Activated T-cell treated with anti-CD3 and anti-CD28 coated beads for 1 hour (primary cell): ENCODE measurements around the gene OR1L6.

Source experiments
- DNase-seq: peaks from one replicate; pipeline ENCODE4 v3.0.0-alpha.2; 2020; ENCODE audit warnings: low read depth

OR1L6 gene, protein sequence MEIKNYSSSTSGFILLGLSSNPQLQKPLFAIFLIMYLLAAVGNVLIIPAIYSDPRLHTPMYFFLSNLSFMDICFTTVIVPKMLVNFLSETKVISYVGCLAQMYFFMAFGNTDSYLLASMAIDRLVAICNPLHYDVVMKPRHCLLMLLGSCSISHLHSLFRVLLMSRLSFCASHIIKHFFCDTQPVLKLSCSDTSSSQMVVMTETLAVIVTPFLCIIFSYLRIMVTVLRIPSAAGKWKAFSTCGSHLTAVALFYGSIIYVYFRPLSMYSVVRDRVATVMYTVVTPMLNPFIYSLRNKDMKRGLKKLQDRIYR

DNA sequence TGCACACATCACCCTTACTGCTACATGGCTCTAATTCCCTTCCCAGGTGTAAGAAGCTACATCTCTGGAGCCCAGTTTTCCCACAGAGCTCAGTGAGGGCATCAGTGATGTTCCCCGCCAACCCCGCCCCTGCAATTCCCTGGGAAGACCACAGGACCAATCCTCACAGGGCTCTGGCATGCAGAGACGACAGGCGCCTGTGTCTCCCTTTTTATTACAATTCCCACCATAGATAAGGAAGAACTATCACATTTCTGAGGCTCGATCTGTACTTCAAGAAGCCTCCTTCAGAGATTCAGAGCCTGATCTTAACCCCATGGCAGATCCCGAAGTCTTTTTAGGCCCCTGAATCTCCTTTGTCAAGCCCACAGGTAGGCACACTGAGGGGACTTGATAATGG is at the start of gene OR1L6:
OR1L6 (plus strand) TSS at position 301 of the 400 bp plus-strand sequence. CDS start 7,545 bp downstream, outside the sequence.
- DNase-seq: no peak

DNA sequence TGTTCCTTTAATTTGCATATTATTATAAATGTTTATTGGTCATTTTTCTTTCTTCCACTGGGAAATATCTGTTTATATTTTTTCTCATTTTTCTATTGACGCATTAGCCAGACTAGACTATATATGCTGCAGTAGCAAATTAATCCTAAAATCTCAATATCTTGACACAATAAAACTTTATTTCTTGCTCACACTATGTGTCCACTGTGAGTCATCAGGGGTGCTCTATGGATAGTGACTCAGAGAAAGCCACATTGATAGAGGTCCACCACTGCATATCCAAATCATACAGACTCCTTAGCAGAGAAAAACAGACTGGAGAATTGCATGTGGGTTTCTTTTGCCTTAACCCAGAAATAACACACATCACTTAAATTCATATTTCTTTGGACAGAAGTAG is 46.4 kb upstream of the OR1L6 start:
- no peak for DNase-seq

DNA sequence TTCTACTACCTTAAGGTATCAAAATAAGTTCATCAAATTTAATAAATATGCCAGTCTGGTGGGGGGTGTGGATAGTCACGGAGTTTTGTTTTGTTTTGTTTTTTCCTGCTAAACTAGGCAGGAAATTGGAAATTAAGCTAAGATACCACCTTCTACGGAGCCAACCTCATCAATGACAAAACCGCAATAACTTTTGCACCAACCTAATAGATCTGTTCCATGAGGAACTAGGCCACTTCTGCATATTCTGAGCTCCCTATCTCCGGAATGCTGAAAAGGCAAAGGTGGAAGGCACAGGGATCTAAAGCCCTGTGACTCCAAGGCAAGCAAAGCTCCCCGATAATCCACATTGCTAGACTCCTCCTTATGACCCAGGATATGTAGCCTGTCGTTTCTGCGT is 24.1 kb upstream of the OR1L6 start:
- DNase-seq: no peak

DNA sequence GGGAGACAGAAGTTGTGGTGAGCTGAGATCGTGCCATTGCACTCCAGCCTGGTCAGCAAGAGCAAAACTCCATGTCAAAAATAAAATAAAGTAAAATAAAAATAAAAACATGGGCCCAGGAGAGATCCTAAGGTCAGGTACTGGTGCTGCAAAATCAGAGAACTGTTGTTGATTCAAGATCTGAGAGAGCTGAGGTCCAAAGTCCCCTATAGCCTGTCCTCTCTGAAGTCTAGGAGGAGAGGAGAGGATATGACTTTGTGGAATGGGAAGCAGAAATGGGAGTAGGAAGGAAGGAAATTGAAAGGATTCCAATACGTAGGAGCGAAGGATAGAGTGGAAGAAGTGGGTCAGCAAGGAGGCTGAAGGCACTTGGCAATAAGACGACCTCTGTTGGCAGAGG is 22.9 kb upstream of the OR1L6 start:
- DNase-seq: no peak

DNA sequence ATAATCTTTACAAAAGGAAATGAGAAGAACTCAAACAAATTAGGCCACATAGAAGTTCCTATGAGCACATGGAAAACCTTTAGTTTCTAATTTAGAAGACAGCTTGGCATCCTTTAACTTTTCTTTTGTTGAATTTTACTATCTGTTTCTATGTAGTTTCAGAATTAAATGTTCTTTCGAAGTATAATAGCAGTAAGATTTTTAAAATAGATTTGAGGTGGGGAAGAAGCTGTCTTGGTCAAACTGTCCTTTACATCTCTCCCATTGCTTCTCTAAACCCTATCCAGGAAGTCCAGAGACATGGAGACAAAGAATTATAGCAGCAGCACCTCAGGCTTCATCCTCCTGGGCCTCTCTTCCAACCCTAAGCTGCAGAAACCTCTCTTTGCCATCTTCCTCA is 18.4 kb upstream of the OR1L6 start, which contains the start of gene OR1L4:
OR1L4 (plus strand) TSS at position 301 of the 400 bp plus-strand sequence; CDS start at position 301, 0 bp downstream.
- no peak for DNase-seq

DNA sequence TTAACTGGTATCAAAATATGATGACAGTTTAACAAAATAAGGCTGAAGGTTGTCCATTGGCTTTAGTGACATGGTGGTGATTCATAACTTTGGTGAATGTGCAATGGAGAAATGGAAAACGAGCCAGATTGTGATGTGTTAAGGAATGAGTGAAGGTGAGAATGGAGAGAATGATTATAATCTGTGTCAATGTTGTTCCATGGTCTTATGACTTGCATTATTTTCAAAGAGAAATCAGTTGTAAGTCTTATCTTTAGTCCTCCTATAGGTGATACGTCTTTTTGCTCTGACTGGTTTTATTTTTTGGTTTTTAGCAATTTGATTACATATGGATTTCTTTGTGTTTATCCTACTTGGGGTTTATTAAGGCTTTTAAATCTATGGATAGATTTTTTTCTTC is 12.7 kb downstream of the OR1L6 start:
- no peak for DNase-seq

DNA sequence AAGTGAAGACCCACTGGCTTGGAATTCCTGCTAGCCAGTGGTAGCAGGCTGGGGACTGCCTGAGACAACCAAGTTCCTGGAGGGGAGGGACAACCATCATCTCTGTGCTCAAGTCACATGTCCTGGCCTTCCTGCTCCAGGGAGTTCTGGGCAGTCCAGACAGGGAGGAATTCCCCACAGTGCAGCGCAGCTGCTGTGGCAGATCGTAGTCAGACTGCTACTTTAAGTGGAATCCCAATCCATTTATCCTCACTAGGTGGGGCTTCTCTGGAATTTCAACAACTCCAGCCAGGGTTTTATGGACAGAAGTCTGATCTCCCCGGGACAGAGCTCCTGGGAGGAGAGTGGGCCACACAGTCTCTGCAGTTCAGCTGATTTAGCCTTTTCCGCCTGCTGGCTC is 25.7 kb downstream of the OR1L6 start:
- no peak for DNase-seq

DNA sequence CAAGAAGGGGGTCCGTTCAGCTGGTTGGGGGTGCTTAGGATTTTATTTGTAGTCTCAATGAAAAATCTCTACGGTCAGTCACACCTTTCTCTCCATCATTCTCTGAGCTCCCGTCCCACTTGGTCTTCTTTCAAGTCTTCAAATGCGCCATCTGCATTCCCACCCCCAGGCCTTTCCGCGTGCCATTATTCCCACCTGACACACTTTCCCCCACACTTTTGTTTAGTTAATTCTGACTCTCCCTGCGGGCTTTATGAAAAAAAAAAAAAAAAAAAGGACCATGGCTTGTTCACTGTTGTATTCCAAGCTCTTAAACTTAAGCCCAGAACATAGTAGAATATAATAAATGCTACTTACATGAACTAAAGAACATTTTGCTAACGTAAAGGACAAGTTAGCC is 34.9 kb downstream of the OR1L6 start:
- DNase-seq: no peak

DNA sequence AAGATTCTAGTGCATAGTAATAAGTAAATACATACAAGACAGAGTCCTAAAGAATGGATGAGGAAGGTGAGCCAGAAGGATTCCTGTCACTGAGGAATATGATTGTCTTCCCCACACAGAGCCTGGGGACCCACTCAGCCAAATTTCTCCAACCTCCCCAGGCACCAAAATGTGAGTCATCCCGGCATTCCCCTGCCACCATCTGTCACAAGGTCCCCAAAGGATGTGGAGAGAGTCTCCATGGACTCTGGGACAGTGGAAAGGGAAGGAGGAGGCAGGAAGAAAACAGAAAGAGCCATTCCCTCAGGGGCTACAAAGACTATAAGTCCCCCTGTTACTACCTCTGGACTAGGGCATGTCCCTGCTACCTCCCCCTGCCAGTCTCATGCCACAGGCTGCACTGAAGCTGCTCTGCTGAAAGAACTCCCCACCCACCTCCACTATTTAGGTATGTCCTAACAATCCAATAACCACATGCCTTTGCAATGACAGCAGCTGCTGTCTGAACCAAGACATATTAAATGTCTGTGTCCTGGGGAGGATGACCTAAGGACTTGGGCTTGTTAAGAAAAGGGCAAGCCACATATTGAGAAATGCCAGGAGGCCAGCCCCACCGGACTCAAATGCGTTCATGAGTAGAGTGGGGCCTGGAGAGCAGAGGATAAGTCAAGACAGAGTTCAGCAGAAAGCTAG is 36.0 kb downstream of the OR1L6 start:
- no peak for DNase-seq

DNA sequence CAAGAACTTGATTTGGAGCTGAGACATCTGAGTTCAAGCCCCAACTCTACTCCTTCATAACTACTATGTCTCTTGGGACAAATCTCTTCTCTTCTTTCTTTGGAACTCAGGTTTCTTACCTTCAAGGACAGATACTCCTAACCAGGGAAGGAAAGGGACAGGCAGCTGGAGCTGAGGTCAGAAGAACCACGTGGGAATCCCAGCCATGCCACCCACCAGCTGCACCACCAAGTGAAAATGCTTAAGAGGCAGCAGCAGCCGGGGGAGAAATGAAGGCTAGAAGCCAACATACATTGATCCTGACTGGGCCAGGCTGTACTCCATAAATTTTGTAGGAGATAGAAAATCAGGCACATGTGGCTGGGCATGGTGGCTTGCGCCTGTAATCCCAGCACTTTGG is 37.1 kb downstream of the OR1L6 start:
- DNase-seq: no peak

DNA sequence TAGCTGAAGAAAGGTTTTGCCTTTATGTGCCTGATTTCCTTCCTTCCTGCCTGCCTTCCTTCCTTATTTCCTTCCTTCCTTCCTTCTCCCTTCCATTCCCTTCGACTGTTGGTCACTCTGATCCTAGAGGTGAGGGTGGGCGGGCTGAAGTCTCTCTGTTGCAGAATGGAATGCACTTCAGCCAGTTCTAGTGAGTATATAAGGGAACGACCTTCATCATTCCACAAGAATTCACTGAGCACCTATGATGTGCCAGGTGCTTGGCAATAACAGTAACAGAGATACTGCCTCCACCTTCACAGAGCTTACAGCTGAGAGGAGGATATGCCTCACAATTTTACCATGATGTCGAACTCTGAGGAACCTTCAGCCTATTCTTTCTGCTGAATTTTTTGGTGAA is 37.9 kb downstream of the OR1L6 start:
- DNase-seq: no peak

DNA sequence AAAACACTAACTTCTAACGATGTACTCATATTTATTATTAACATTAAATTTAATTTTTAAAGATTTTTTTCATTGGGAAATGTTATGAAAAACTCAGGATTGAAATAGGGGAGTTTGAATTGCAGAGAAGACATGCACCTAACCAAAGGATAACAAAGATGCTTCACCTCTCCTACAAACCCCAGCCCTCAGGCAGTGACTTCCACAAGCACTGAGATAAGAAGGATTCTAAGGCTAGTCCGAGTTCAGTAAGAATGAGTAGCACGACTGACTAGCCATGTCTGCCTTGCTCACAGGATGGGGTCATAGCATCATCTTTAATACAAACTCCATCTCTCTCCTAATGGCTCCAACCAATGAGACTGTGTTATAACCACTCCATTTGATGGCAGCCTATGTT is 39.6 kb downstream of the OR1L6 start:
- DNase-seq: no peak

DNA sequence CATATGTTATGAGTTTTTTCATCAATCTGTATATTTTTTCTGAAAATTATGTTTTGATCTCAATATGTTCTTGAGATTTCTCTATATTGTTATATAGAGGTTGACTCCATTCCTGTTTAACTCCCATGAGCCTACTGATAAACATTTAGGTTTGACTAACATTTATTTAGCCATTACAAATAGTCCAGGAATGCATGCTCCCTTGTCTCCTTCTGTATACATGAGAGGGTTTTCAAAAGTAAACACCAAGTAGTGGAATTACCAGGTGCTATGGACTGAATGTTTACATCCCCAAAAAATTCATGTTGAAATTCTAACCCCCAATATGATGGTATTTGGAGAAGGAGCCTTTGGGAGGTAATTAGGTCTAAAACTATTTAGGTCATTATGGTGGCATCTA is 43.2 kb downstream of the OR1L6 start:
- no peak for DNase-seq

DNA sequence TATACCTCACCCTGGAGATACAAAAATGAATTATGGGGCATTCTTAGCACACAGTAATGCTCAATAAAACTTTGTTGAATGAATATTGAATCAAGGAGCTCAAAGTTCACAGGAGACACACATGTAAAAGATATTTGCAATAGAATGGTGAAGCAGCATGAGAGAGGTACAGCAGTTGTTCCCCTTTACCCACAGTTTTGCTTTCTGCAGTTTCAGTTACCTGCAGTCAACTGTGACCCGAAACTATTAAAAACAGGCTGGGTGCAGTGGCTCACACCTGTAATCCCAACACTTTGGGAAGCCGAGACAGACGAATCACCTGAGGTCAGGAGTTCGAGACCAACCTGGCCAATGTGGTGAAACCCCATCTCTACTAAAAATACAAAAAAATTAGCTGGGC is 44.2 kb downstream of the OR1L6 start:
- no peak for DNase-seq

DNA sequence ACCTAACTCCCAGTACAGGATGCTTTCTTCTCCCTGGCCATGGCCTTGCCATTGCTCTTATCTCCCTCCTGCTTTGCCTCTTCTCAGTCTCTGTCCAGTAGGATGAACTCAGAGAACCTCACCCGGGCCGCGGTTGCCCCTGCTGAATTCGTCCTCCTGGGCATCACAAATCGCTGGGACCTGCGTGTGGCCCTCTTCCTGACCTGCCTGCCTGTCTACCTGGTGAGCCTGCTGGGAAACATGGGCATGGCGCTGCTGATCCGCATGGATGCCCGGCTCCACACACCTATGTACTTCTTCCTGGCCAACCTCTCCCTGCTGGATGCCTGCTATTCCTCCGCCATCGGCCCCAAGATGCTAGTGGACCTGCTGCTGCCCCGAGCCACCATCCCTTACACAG is 46.7 kb downstream of the OR1L6 start, which contains the start of gene OR5C1:
OR5C1 (plus strand) TSS at position 103 of the 400 bp plus-strand sequence; CDS start at position 103, 0 bp downstream.
- DNase-seq: no peak

DNA sequence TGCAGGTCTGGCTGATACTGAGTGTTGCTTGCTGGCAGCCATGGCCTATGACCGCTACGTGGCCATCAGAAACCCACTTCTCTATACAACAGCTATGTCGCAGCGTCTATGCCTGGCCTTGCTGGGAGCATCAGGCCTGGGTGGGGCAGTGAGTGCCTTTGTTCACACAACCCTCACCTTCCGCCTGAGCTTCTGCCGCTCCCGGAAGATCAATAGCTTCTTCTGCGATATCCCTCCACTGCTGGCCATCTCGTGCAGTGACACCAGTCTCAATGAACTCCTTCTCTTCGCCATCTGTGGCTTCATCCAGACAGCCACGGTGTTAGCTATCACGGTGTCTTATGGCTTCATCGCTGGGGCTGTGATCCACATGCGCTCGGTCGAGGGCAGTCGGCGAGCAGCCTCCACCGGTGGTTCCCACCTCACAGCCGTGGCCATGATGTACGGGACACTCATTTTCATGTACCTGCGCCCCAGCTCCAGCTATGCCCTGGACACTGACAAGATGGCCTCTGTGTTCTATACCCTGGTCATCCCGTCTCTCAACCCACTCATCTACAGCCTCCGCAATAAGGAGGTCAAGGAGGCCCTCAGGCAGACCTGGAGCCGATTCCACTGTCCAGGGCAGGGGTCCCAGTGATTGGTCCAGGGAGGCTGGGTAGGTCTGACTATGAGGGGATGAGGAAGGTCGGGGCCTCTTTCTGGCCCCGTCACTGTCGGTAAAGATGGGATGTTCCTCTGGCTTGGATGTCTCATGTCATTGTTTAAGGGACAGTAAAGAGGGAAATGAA is 47.3 kb downstream of the OR1L6 start:
- no peak for DNase-seq

DNA sequence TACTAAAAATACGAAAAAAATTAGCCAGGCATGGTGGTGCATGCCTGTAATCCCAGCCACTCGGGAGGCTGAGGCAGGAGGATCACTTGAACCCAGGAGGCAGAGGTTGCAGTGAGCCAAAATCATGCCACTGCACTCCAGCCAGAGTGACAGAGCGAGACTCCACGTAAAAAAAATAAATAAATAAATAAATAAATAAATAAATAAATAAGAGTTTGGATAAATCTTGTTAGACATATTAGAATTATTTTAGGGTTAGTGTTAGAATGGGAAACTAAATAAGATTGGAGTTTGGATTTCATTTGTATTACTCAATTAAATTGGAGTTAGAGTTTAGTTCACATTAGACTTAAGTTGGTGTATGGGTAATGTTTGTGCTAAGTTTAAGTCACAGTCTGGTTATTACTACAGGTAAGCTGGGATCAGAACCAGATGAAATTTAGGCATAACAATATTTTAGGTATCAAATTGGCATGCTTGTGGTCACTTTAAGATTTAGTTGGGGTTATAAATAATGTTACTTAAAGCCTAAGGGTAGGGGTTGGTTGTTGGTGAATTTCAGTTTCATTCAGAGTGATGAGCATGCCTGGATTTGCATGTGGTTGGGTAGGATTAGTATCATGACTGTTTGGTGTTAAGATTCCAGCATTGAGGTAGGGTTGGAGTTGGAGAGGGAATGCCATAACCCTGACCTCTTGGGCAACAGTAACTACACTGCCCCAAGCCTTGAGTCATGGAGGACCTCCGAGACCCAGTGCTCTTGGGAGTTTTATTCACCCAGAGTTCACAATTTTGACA is 50.0 kb downstream of the OR1L6 start:
- no peak for DNase-seq

DNA sequence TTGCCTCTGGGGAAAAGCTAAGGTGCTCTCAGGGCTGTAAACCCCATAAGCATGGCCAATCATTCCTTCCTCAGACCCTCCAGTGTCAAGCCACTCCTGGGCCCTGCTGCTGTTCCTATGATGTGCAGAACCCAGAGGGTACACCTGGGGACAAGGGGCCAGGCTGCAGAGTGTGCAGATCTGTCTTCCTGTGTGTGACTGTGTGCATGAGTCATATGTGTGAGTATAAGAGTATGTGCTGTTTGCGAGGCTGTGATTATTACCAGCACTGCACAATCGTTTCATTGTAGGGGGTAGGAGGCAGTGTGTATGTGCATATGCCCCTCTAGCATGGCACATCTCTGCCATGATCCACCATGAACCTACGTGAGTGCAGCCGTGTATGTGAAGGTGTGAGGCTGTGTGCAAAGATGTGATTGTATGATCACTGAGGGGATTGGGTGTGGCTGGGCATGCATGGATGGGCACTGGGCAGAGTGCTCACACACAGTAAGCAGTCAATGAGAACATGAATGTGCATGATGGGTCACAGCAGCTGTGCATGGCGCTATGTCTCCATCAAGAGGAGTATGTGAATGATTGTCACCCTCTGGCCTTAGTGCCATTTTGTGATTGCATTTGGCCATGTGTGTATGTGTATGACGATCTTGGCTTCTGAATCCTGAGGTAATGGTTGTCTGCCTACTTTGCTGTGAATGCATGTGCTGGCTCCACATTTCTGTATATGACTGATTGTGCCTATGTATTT is 55.4 kb downstream of the OR1L6 start:
- DNase-seq: no peak
